ENCODE data around the gene C7orf25.

The C7orf25 gene

GRCh38 chr7:42914009-42914408, 2.1 kb upstream of the C7orf25 start:
- Histone ChIP-seq H3K27me3 (ENCODE audit: insufficient read depth, poor library complexity, severe bottlenecking) (no peaks in the 10 kb centered on the region), H3K4me3 (ENCODE audit: severe bottlenecking) (no peak overlapping the region), H3K4me1 (ENCODE audit: insufficient read depth, poor library complexity, severe bottlenecking) (peaks cover 31% of the 10 kb centered on the region), H3K27ac (ENCODE audit: poor library complexity, severe bottlenecking) (peak overlapping the region; percentile 77), H3K36me3 (ENCODE audit: low read depth) (peaks cover 44% of the 10 kb centered on the region), H3K9me3 (ENCODE audit: severe bottlenecking) (no peaks in the 10 kb centered on the region)
- TF ChIP-seq, protein P1, sequence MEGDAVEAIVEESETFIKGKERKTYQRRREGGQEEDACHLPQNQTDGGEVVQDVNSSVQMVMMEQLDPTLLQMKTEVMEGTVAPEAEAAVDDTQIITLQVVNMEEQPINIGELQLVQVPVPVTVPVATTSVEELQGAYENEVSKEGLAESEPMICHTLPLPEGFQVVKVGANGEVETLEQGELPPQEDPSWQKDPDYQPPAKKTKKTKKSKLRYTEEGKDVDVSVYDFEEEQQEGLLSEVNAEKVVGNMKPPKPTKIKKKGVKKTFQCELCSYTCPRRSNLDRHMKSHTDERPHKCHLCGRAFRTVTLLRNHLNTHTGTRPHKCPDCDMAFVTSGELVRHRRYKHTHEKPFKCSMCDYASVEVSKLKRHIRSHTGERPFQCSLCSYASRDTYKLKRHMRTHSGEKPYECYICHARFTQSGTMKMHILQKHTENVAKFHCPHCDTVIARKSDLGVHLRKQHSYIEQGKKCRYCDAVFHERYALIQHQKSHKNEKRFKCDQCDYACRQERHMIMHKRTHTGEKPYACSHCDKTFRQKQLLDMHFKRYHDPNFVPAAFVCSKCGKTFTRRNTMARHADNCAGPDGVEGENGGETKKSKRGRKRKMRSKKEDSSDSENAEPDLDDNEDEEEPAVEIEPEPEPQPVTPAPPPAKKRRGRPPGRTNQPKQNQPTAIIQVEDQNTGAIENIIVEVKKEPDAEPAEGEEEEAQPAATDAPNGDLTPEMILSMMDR (IDR thresholded peaks at IDR 0.05; ENCODE audit: poor library complexity, severe bottlenecking), result no peak
- ATAC-seq (ENCODE audit: low read depth) (no peak), DNase-seq (ENCODE audit: low spot score) (no peak)

DNA sequence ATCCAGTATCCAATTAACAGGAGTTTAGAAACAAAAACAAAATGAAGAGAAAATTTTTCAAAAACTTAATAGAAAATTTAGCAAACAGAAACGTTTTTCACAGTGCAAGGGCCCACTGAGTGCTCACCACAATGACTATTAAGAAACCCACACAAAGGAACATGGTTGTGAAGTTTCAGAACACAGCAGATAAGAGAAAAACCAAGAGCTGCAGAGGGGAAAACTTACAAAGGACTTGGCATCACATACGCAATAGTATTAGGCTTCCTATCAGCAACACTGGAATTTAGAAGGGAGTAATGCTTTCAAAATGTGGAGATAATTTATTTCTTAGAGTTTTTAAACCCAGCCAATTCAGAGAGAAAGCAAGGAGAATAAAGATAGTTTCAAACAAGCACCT, 1.7 kb upstream of the C7orf25 start:
- Histone ChIP-seq H3K36me3 (ENCODE audit: low read depth) (peaks cover 42% of the 10 kb centered on the region), H3K9me3 (ENCODE audit: severe bottlenecking) (no peaks in the 10 kb centered on the region), H3K27ac (ENCODE audit: poor library complexity, severe bottlenecking) (peak overlapping the region; percentile 77), H3K4me1 (ENCODE audit: insufficient read depth, poor library complexity, severe bottlenecking) (peaks cover 31% of the 10 kb centered on the region), H3K4me3 (ENCODE audit: severe bottlenecking) (no peak overlapping the region), H3K27me3 (ENCODE audit: insufficient read depth, poor library complexity, severe bottlenecking) (no peaks in the 10 kb centered on the region)
- no peak for DNase-seq (ENCODE audit: low spot score)
- no peak for ATAC-seq (ENCODE audit: low read depth)
- TF ChIP-seq, protein P1 (IDR thresholded peaks at IDR 0.05; ENCODE audit: poor library complexity, severe bottlenecking), result no peak

GRCh38 chr7:42910306-42910705, 1.6 kb downstream of the C7orf25 start:
- H3K36me3 ChIP-seq (ENCODE audit: low read depth), result peaks cover 15% of the 10 kb centered on the region; the same call in 1 of the 2 replicates
- no peaks in the 10 kb centered on the region for H3K27me3 ChIP-seq (ENCODE audit: insufficient read depth, poor library complexity, severe bottlenecking)
- ATAC-seq (ENCODE audit: low read depth) (no peak), DNase-seq (ENCODE audit: low spot score) (no peak)
- no peak overlapping the region for H3K27ac ChIP-seq (ENCODE audit: poor library complexity, severe bottlenecking)
- H3K9me3 ChIP-seq (ENCODE audit: severe bottlenecking), result no peaks in the 10 kb centered on the region
- H3K4me3 ChIP-seq (ENCODE audit: severe bottlenecking), result no peak overlapping the region
- TF ChIP-seq, protein P1 (IDR thresholded peaks at IDR 0.05; ENCODE audit: poor library complexity, severe bottlenecking), result no peak
- peaks cover 29% of the 10 kb centered on the region for H3K4me1 ChIP-seq (ENCODE audit: insufficient read depth, poor library complexity, severe bottlenecking)

DNA sequence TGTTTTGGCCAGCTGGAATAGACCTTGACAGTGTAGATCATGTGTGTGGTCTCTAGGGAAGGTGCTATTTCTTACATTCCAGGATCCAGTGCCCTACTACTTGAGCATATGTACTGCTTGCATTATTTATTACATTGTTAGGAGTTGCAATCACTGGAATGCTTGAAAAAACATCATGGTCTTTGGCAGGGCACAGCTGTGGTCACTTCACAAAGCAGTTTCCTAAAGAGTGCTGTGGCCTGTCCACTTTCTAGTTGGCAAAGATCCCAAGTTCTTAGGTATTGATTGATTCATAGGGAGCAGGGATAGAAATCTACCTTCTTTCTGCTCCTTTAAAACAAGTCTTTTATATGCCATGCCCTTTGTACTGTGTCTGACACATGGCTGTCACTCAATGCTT, 4.6 kb downstream of the C7orf25 start:
- Histone ChIP-seq H3K27me3 (ENCODE audit: insufficient read depth, poor library complexity, severe bottlenecking) (no peaks in the 10 kb centered on the region), H3K4me3 (ENCODE audit: severe bottlenecking) (no peak overlapping the region), H3K36me3 (ENCODE audit: low read depth) (0 out of 2 replicates have a peak, but pooled peaks cover 13% of the 10 kb centered on the region), H3K9me3 (ENCODE audit: severe bottlenecking) (no peaks in the 10 kb centered on the region), H3K4me1 (ENCODE audit: insufficient read depth, poor library complexity, severe bottlenecking) (peaks cover 7% of the 10 kb centered on the region), H3K27ac (ENCODE audit: poor library complexity, severe bottlenecking) (no peak overlapping the region)
- TF ChIP-seq, protein P1 (IDR thresholded peaks at IDR 0.05; ENCODE audit: poor library complexity, severe bottlenecking), result no peak
- DNase-seq (ENCODE audit: low spot score) (no peak), ATAC-seq (ENCODE audit: low read depth) (no peak)

- no peak overlapping the region for H3K4me3 ChIP-seq (ENCODE audit: severe bottlenecking)
- ATAC-seq (ENCODE audit: low read depth) (no peak), DNase-seq (ENCODE audit: low spot score) (no peak)
- no peak overlapping the region for H3K27ac ChIP-seq (ENCODE audit: poor library complexity, severe bottlenecking)
- H3K27me3 ChIP-seq (ENCODE audit: insufficient read depth, poor library complexity, severe bottlenecking), result no peaks in the 10 kb centered on the region
- TF ChIP-seq, protein P1 (IDR thresholded peaks at IDR 0.05; ENCODE audit: poor library complexity, severe bottlenecking), result no peak
- no peaks in the 10 kb centered on the region for H3K9me3 ChIP-seq (ENCODE audit: severe bottlenecking)
- 0 out of 2 replicates have a peak, but pooled peaks cover 13% of the 10 kb centered on the region for H3K36me3 ChIP-seq (ENCODE audit: low read depth)
- peaks cover 4% of the 10 kb centered on the region for H3K4me1 ChIP-seq (ENCODE audit: insufficient read depth, poor library complexity, severe bottlenecking)
Measured at GRCh38 chr7:42906181-42906580, 5.7 kb downstream of the C7orf25 start.
